22Rv1 (cell line): ENCODE data around the gene RASSF8.

Experiments
- ZFX ChIP-seq: fragments of 450-650 bp; IDR thresholded peaks from 2 replicates; pipeline ENCODE4 v1.6.1; 2017; ENCODE audit warnings: antibody characterized with exemption, borderline replicate concordance
- TF ChIP-seq, protein P1 (sequence below): fragments of 450-650 bp; IDR thresholded peaks from 2 replicates; pipeline ENCODE4 v1.5.1; 2017; ENCODE audit warnings: mild to moderate bottlenecking

DNA sequence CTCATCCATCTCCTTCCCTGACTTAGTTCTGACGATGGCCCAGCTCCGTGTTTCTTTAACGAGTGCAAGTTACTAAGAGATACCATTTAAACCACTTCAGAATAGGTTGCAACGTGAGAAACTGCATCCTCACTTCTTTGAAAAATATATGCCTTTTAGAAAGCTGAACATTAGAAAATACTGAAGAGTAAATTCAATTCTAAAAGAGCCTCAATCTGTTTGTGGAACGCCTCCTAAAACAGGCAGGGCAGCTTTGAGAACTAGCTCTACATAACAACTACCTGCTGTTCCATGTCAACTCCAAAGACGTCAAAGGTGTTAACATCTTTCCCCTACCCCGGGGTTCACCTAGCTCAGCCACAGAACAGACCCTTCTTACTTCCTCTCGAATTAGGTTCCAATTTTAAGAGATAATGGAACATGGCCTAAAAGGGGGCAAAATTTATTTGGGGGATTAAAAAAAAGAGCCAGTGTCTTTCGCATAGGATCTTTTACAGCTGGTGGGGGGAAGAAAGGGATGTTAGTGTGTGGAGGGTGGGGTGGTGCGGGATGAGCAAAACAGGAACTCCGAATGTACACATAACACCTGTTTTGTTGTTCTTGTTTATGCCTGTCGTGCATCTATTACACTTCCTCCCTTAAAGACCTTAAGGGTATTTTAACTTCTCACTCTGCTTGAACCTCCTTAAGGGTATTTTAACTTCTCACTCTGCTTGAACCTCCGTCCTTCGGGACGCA, 163.0 kb downstream of the RASSF8 start:
- TF ChIP-seq, protein P1, sequence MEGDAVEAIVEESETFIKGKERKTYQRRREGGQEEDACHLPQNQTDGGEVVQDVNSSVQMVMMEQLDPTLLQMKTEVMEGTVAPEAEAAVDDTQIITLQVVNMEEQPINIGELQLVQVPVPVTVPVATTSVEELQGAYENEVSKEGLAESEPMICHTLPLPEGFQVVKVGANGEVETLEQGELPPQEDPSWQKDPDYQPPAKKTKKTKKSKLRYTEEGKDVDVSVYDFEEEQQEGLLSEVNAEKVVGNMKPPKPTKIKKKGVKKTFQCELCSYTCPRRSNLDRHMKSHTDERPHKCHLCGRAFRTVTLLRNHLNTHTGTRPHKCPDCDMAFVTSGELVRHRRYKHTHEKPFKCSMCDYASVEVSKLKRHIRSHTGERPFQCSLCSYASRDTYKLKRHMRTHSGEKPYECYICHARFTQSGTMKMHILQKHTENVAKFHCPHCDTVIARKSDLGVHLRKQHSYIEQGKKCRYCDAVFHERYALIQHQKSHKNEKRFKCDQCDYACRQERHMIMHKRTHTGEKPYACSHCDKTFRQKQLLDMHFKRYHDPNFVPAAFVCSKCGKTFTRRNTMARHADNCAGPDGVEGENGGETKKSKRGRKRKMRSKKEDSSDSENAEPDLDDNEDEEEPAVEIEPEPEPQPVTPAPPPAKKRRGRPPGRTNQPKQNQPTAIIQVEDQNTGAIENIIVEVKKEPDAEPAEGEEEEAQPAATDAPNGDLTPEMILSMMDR: no peak
- no peak for TF ChIP-seq ZFX
